Kidney tubule cell (primary cell): Measurements from ENCODE around the gene TMBIM6.
"Not testable (repeated sequence)": the region's sequence is repeated elsewhere in the genome, so short reads cannot be mapped to it uniquely, and the experiment has no call there.

Experiments used
- DNase-seq: peaks from one replicate; pipeline ENCODE4 v3.0.0-alpha.2; 2018; ENCODE audit warnings: low spot score

The TMBIM6 gene

DNA sequence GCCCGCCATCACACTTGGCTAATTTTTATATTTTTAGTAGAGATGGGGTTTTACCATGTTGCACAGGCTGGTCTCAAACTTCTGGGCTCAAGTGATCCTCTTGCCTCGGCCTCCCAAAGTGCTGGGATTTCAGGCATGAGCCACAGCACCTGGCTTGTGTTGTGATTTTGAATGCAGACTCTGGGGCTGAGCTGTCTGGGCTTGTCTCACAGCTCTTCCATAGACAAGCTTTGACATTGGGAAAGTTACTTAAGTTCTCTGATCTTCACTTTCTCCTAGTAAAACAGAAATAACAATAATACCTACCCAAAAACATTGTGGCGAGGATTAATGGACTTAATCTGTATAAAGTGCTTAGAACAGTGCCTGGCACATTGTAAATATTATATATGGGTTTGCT, 36.0 kb downstream of the TMBIM6 start:
- DNase-seq = no peak

DNA sequence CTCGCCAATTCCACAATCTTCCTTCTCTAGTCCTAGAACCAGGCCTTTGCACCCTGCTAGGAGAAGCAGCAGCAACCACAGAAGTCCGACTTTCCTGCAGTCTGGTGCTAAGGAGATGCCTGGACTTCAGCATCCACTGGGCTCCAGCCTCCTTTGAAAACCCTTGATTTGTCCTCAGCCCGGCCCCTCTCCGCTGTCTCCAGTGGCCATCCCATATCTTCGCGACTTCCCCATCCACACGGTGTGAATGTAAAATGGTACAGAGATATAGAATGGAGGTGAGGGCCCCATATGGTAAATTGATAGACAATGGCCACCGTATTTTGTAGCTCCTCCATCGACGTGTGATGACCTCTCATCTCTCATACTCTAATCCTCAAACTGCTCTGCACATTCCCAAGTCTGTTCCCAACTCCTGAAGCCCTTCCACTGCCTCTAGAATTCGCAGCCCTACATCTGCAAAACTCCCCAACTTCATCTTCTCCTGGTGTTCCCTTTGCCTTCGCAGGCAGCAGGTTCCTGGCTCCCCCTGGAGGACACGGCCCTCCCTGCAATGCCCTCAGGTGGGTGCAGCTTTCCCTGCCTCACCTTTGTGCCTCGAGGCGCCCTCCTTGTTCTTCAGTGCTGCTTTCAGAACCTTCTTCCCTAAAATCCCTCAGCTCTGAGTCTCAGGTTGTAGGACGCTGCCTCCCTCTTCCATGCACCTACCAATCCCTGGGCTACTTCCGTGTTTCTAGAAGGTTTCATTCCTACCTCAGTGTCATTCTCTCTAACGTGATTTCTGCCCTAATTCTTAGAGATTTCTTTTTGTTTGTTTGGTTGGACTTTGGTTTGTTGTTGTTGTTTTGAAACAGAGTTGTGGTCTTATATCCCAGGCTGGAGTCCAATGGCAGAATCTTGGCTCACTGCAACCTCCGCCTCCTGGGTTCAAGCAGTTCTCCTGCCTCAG, 36.7 kb downstream of the TMBIM6 start:
- peak; percentile 58 for DNase-seq

DNA sequence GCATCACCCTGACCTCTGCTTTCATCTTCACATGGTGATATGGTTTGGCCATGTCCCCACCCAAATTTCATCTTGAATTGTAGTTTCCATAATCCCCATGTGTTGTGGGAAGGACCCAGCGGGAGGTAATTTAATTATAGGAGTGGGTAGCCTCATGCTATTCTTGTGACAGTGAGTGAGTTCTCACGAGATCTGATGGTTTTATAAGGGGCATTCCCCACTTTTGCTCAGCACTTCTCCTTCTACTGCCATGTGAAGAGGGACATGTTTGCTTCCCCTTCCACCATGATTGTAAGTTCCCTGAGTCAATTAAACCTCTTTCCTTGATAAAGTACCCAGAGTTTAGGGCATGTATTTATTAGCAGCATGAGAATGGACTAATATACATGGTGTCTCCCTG, 38.2 kb downstream of the TMBIM6 start:
- no peak for DNase-seq

GRCh38 chr12:49780914-49781313, 39.6 kb downstream of the TMBIM6 start:
- DNase-seq = not testable (repeated sequence)

GRCh38 chr12:49783917-49784676, 42.7 kb downstream of the TMBIM6 start:
- no peak for DNase-seq

- no peak for DNase-seq
Measured at GRCh38 chr12:49784756-49785409, 43.5 kb downstream of the TMBIM6 start.

- DNase-seq = no peak
Measured at GRCh38 chr12:49787672-49788071, 46.3 kb downstream of the TMBIM6 start.

DNA sequence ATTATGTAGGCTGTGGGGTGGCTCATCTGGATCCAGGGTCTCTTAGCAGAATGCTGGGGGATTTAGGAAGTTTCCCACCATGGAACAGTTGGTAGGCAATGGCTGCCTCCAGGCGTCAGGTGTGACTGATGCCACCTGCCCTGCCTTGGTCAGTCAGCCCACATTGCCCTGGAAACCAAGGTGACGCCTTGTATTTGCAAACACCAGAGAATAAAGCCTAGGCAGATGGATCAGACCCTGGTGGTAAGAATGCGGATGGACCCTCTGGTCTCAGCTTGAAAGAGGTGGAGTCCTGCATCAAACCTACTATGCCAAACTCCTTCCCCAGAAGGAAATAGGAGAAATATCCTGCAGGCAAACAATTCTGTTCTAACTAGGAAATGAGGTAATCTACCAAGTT, 48.6 kb downstream of the TMBIM6 start:
- no peak for DNase-seq

DNA sequence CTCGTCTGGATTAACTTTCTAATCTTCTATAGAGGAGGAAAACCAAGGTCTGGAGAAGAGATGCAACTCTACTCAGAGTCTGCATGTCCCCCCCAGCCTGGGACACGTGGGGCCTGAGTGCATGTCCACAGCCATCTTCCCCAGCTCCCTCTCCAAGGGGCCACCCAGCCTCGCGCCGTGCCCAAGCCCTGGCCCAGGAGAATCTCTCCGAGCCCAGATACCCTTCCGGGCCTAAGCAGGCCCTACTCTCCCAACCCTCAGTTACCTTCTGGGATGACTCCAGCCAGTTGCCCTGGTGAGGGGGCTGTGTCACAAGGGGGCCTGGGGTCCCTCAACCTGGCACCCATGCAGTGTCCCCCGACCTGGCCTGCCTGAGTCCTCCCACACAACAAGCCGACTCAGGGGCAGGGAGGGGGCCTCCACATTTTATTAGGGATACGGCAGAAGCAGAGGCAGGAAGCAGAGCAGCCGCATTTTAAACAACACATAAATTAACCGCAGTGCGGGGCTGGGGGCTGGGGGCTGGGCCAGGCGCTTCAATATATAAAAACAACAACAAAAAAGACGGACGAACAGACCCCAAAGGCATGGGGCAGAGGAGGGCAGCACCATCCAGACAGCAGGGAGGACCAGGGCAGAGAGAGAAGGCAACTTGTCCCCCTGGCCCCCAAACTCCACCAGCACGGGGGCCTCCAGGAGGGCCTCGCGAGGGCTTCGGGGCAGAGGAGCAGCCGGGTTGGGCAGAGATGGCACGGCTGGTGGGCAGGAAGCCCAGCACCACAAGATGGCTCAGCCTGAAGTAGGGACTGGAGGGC, 49.6 kb downstream of the TMBIM6 start:
- no peak for DNase-seq

DNA sequence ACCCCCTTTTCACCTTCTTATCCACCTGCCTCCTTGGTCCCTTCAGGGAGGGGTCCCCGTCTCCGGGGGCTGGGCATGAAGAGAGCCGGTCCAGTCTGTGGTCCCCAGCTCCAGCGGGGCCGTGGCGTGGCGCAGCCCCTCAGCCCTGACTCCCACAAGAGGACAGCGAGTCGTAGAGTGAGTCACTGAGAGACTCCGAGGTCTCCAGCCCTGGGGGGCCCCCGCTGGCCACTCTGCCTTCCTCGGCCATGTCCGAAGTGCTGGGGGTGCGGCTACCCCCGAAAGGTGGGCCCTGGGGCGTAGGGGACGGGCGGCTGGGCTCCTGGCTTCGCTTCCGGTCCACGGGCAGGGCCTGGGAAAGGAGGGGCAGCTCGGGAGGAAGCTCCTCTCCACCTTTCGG, 50.3 kb downstream of the TMBIM6 start:
- no peak for DNase-seq

DNA sequence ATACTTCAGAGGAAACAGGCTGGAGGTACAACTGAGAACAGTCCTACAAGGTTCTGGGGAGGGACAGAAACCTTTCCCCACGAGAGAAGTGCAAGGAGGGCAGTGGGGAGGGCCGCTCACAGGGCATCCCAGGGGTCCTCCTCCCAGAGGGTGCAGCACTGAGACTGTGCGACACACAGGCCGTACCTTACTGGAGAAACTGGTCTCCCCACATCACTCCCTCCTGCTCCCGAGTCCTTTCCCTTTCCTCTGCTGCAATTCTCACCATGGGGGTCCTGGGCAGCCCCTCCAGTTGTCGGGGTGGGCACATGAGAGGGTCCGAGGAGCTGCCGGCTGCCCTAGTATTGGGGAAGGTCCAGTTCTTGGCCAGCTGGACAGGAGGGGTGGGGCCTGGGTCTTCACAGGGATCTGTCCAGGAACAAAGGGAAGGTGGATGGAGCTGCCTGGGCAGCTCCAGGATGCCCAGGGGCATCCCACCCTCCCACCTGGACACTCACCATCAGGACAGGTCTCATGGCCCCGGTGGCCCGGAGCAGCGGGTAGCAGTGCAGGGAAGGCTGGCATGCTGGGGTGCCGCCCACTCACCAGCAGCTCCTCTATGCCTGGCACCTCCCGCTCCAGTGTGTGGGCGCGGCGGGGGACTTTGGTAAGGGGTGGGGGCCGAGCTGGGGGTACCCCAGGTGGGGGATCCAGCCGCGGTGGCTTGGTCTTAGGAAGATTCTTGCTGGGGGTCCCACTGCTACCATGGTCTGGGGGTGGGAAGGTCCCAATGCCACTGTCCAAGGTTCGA, 51.0 kb downstream of the TMBIM6 start:
- no peak for DNase-seq

DNA sequence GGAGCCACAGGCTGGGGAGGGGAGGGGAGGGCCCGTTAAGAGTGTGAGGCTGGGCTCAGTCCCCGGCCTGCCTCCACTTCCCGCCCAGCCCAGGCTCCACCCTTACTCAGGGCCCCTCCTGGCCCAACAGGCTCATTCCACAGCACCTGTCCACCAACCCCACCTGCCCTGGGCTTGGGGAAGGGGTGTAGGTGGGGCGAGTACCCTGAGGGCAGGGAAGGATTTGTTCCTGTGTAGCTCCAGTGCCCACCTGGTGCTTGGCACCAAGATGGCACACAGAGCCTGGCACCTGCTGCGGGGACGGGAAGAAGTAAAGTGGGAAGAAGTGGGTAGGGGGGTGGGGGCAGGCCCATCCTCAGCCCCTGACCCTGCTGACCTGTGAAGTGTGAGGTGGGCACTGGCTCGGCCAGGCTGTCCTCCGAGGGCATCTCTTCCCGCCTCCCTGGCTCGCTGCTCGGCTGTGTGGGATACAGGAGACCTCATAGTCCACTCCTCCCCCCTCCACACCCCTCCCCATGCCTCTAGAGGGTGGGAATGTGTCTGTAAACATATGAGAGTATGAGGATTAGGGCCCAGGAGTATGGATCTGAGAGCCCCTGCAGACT, 51.7 kb downstream of the TMBIM6 start:
- no peak for DNase-seq

DNA sequence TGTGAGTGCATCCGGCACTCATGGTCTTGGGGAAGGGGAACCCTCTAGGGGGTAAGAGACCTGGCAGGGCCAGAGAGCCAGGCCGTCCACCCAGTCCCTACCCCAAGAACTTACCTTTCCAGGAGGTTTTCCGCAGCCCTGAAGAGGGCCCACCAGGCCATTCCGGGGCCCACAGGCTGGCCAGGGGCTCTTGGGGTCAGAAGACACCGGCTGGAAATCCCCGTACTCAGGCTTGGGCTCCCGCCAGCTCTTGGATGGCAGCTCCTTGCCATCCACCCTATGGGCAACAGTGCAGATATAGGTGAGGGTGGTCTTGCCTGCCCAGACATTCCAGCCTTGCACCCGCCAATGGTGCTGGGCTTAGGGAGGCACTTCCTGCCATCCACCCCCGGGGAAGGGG, 52.3 kb downstream of the TMBIM6 start:
- DNase-seq = no peak

DNA sequence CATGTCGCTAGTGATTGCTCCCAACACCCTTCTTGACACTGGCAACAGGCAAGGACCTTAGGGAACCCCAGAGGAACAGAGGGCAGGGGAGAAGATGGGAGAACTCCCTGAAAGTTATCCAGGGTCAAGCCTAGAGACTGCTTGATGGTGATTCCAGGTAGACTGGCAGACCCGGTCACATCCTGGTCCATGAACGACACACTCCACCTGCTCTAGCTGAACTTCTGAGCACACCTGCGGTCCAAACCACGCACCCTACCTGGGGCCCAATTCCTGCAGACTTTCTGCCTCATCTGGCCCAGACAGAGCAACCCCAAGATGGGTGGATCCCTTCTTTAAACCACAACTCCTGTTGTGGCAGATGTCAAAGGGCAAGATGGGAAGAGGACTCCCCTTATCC, 52.7 kb downstream of the TMBIM6 start:
- no peak for DNase-seq

DNA sequence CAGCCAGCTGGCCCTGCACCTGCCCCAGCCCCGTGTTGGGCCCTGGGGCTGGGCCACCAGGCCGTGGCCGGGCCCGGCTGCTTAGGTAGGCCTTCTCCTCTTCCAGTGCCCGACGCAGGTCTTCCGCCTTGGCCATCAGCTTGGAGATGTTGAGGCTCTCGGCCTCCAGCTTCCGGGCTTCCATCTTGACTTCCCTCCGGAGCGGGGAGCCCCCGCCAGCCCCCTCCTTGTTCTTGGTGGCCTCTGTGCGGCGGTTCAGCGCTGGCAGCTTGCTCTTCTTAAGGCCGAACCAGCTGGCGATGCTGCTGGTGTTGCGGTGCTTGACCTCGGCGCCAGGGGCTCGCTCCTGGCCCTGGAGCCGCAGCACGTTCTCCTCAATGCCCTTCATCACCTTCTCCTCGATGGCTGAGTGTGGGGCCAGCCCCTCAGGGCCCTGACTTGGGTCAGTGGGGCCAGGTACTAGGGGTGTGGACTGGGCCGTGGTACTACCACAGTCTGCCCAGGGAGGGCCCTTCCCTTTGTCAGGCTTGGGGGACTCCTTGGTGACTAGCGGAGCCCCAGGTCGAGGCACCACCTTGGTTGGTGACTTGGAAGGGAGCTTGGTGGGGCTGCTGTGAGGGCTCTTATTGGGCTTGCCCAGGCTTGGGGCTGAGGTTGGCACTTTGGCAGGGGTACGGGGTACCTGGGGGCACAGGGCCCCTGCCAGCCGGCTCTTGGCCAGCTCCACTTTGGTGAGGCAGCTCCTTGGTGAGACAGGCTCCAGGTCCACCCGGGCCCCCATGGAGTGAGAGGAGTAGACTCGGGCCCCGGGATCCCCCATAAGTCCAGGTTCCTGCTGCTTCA, 53.7 kb downstream of the TMBIM6 start:
- DNase-seq = no peak

- DNase-seq = no peak
Measured at GRCh38 chr12:49795654-49796105, 54.3 kb downstream of the TMBIM6 start.

DNA sequence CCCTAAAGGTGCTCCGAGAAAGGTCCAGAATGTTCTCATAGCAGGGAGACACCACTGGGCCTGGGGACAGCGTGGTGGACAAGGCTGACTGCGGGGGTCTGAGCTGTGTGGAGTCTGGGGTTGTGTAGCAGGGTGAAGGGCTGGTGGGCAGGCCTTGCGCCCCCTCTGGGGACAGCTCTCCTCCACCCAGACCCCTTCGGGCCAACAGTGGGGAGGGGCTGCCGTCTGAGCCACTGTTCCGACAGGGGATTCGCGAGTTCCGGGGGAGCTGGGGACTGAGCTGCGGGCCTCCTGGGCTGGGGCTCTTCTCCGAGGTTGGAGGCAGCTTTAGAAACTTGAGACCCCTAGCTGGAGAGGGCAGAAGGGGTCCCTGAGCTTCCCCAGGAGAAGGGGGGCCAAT, 54.8 kb downstream of the TMBIM6 start:
- DNase-seq = no peak

DNA sequence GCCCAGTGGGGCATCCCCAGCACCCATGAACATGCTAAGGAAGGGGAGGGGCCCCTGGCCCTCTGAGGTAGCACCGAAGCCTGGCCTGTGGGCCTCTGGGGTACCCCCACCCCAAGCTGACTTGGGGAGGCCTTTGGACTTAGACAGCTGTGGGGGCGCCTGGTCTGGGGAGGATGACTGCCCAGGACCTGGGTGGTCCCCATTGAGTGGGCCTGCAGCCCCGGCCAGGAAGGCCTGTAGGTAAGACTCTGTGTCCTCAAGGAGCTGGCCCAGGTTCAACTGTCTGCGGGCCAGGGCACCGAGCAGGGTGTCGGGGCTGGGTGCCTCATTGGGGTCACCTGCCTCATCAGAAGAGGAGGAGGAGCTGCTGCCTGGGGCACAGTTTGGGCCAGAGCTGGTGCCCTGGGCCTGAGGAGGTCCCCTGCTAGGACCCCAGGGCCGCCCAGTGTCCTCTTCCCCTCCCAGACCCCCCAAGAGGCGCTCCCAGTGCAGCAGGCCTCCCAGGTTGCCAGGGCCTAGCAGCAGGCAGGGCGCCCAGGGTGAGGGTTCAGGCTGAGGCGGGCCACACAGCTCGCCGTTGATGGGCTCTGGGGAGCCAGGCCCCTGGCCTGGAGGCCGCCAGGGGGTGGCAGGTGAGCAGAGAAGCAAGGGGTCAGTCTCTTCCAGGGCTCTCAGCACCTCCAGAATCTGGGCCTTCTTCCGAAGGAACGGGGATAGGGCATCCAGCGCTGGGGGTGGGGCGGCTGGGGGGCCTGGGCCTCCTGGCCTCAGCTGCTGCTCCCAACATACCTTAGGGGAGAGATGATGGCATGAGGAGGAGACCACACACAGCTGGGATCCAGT, 55.5 kb downstream of the TMBIM6 start:
- DNase-seq = no peak

GRCh38 chr12:49797449-49797776, 56.1 kb downstream of the TMBIM6 start:
- no peak for DNase-seq
